Esophagus muscularis mucosa (tissue), 3 donors: ENCODE measurements around the gene ARHGEF2.

Experiments used
- POLR2AphosphoS5 ChIP-seq, 2 donors: sonication (generic); formaldehyde crosslinking; IDR thresholded peaks; one replicate each; pipeline ENCODE4 v1.6.1; 2017; ENCODE audit warnings: antibody characterized with exemption in 2 of 2
- TF ChIP-seq, protein P1 (sequence below), 3 experiments: fragments of 200-600 bp in 2 of 3; fragments of 450-650 bp in 1 of 3; sonication (generic) in 2 of 3; IDR thresholded peaks; one replicate each; pipeline ENCODE4 v1.5.1; 2017 to 2019; ENCODE audit warnings: antibody characterized with exemption in 3 of 3, mild to moderate bottlenecking in 2 of 3, moderate library complexity in 1 of 3

DNA sequence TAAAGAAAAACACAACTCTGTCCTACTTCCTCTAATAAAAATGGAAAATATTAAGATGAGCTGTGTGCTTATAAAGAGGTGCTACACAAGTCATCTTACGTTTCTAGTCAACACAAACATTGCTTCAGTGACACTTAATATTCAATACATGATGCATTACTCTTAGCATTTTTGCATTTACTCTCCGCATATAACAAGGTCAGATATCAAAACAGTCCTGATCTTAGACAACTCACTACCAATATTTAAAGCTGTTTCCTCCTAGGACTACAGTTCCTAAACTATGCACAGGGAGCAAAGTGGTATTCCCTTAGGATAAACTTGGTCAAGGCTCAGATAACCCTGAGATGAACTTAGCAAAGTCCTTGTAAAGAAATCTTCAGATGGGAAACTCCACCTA is 79.5 kb downstream of the ARHGEF2 start:
- no peak for TF ChIP-seq POLR2AphosphoS5 (IDR thresholded peaks at IDR 0.05)
- TF ChIP-seq, protein P1, sequence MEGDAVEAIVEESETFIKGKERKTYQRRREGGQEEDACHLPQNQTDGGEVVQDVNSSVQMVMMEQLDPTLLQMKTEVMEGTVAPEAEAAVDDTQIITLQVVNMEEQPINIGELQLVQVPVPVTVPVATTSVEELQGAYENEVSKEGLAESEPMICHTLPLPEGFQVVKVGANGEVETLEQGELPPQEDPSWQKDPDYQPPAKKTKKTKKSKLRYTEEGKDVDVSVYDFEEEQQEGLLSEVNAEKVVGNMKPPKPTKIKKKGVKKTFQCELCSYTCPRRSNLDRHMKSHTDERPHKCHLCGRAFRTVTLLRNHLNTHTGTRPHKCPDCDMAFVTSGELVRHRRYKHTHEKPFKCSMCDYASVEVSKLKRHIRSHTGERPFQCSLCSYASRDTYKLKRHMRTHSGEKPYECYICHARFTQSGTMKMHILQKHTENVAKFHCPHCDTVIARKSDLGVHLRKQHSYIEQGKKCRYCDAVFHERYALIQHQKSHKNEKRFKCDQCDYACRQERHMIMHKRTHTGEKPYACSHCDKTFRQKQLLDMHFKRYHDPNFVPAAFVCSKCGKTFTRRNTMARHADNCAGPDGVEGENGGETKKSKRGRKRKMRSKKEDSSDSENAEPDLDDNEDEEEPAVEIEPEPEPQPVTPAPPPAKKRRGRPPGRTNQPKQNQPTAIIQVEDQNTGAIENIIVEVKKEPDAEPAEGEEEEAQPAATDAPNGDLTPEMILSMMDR (IDR thresholded peaks at IDR 0.05): no peak
